ENCODE data around the gene UGT2B11.

DNA sequence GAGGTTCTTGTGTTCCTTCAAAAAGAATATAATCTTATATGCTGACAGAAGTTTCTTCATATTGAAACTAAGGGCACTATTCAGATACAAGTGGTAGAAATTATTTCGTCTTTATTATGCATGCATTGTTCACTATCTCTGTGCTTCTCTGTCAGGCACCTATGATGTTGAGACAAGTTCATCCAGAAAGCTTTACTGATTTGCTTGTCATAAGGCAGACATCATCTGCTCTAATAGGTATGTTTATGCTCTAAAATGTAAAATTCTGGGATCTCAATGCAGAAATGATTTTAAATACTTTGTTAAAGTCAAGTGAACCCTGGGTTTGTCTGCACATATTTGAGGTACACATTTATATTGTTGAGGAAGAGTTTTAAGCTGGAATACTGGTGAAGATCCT is 3.6 kb downstream of the UGT2B11 start:
- TF ChIP-seq, protein P1, sequence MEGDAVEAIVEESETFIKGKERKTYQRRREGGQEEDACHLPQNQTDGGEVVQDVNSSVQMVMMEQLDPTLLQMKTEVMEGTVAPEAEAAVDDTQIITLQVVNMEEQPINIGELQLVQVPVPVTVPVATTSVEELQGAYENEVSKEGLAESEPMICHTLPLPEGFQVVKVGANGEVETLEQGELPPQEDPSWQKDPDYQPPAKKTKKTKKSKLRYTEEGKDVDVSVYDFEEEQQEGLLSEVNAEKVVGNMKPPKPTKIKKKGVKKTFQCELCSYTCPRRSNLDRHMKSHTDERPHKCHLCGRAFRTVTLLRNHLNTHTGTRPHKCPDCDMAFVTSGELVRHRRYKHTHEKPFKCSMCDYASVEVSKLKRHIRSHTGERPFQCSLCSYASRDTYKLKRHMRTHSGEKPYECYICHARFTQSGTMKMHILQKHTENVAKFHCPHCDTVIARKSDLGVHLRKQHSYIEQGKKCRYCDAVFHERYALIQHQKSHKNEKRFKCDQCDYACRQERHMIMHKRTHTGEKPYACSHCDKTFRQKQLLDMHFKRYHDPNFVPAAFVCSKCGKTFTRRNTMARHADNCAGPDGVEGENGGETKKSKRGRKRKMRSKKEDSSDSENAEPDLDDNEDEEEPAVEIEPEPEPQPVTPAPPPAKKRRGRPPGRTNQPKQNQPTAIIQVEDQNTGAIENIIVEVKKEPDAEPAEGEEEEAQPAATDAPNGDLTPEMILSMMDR (IDR thresholded peaks at IDR 0.05): no peak
- TF ChIP-seq EP300 (IDR thresholded peaks at IDR 0.05): no peak
- TF ChIP-seq POLR2A (IDR thresholded peaks at IDR 0.05): no peak

Measured in ovary (tissue), 3 donors.